UCSD-AML1 (cell line): Measurements from ENCODE around the gene POU6F2.

Source experiments
- DNase-seq: peaks from one replicate; lab custom pipeline; 2025; ENCODE audit not compliant: unreplicated experiment; lab: John Stamatoyannopoulos, UW

Gene POU6F2

DNA sequence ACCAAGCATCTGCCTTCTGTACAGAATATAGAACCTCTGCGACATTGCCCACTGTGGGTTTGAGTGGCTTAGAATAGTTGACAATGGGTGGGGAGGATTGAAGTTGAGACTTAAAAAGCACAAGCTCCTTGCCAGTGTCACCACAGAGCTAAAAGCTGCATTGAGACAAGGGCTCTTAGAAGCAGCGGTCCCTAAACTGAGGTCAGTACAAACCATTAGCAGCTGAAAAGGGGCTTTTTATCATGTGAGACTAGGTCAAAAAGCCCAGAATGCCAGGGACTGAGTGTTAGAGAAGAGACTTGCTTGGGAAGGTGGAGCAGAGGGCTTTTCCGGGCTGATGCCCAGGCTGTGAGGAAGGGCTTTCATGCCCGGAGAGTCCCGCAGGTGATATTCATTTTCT lies 91.3 kb downstream of the POU6F2 start:
- no peak for DNase-seq

DNA sequence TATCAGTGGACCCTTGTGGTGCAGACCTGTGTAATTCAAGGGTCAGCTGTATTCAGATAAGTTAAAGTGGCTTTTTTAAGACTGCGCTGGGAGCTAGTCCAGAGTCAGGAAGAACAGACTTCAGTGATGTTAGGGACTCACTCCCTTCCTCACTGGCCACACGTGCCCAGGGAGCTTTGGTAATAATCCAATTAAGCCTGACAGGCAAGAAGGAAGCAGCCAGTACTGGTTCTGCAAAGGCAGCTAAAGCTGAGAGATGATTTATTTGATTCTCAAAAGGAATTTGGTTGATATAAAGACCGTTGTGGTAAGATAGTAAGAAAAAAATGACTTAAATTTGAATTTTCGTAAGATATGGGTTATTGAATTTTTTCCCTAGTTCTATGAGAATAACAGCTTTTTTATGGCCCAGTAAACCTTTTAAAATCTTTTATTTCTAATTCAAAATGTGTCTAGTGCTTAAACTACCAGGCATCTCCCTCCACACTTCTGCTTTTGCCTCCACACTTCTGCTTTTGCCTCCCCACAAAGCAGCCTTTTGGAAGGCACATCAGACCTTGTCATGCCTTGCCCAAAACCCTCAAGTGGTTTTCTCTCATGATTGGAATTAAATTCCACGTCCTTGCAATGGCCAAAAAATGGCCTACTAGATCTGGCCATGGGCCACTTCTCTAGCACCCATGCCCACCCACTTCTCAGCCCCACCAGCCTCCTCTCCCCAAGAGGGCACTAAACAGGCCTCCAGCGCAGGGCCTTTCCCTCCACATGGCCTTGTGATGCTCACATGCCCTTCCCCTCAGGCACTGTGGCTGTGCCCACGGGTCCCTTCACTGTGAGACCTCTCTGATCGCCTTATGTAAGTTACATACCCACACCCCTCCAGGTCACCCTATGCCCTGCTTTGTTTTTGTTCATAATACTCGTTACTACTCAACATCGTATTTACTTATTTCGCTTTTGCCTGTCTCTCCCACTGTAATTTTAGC lies 92.5 kb downstream of the POU6F2 start:
- peak; percentile 12 for DNase-seq

DNA sequence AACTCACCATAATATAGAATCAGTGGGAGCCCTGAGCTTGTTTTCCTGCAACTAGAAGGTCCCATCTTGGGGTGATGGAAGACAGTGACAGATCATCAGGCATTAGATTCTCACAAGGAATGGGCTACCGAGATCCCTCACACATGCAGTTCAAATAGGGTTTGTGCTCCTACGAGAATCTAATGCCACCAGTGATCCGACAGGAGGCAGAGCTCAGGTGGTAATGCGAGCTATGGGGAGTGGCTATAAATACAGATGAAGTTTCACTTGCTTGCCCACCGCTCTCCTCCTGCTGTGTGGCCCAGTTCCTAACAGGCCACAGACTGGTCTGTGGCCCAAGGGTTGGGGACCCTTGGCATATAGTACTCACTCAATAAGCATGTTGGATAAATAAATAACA lies 93.4 kb downstream of the POU6F2 start:
- DNase-seq: no peak

DNA sequence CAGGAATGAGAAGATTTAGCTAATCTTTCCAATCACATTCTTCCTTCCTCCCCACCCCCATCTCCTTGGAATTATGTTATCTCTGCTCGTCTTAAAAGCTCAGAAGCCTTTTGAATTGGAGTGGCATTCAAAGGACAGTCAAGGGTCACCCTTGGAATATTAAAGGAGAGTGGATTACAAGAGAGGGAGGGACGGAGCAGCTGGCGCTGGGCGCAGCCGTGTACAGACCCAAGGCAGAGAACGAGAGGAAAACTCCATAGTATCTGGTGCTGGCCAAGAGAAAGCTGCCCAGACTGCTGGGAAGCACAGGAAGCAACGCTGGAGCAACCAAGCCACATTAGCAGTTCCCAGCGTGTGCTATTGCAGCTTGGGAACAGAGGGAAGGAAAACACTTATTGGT lies 95.7 kb downstream of the POU6F2 start:
- DNase-seq: no peak

DNA sequence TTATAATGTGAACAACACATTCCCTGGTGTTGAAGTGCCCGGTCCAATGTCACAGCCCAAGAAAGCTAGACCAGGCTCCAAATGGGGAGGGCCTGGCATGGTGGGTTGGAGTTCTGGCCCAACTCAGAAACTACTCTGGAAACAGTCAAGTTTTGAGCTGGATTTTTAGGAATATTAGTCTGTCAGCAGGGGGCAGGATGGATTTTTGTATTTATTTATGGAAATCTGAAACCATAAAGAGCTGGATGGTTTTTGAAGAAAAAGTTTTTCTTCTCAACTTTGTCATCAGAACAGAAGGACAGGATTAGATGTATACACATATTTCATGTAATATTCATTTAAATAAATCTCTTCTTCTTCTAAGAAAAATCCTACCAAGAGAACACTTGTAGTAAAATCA lies 97.5 kb downstream of the POU6F2 start:
- DNase-seq: no peak

DNA sequence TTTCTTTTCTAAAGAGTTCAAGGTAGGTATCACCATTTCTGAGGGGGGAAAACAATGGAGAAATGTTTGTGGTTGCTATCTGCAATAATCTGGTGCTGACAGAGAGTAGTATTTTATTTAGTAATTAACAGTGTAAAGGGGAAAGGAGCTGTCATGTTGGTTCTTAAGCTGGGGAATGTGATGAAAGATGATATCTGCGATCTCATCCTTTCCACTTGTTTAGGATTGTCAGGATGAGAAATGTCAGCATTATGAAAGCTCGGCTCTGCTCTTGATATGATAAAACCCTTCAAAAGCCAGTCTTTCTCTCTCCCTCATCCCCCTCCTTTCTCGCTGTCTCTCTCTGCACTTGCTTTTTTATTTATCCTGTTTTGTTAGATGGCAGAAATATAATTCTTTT lies 106.1 kb downstream of the POU6F2 start:
- DNase-seq: no peak

DNA sequence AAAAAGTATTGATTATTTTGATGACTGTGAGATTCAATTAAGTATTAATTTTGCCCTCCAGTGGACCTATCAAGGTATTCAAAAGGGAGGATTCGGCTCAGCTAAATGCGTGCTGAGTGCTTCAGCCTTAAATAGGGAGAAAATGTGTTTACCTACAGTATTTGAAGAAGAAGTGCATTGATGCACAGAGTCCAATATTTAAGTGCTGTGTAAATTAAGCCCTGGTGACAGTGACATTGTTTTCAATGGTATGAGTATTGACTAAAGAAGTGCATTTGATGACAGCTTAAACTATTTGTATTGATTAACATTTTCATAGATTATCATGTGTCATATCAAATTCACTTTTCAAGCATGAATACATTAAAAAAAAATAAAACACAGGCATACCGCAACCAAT lies 106.6 kb downstream of the POU6F2 start:
- no peak for DNase-seq

DNA sequence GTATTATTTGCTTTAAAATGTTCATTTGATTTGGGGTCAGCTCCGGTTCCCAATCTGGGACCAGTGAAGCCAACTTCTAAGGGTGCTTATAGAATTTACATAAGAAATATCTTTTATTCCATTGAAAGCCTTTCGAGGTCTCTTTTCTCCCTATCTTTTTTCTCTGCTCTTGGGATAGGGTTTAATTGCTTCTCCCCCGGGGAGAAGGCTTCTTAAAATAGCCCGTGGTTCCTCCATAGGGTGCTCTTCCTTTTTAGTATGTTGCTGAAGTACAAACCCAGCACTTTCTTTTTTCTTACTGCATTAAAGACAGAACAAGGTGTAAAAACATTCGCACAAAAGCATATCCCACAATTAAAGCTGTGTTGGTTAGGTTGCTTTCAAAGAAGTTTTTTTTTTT lies 107.5 kb downstream of the POU6F2 start:
- no peak for DNase-seq

DNA sequence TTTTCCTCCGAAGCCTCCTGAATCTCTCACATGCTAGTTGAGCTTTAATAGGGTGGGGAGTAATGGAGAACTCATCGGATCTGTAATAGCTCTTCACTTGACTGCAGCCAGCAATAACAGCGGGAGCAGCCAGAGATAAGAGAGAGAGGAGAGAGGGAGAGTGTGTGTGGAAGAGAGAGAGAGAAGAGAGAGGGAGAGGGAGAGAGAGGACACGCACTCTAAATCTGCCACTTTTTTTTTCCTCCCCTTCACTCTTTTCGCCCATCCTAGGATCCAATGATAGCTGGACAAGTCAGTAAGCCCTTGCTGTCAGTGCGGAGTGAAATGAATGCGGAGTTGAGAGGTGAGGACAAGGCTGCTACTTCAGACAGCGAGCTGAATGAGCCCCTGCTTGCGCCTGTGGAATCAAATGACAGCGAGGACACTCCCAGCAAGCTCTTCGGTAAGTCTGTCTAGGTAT lies 107.9 kb downstream of the POU6F2 start:
- no peak for DNase-seq

DNA sequence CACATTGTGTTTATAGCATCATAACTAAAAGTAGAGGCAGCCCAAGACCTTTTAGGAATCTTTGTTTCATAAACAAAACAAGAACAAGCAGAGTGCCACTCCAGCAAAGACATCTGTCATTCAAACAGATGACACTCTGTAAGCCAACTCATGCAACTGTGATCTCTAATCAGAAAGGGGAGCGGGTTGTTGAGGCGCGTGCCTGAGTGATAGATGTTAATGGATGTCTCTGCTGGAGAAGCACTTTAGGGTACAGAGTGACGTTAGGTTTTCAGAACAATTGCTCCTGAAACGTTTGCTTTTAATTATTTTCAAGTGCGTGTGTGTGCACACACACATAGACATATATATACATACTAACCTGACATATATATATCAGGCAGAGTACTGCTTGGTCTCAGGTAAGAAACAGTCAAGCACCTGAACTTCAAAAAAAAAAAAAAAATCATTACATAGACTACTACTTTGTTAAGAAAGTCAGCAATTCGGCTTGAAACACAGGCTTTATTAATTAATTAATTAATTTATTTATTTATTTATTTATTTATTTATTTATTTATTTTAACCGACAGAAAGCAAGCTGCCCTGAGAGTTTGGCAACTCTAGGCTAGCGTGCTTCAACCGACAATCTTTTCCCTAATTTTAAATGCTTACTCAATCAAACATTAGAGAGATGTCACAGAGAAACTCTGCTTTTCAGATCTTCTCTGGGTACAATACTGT lies 109.1 kb downstream of the POU6F2 start:
- no peak for DNase-seq

DNA sequence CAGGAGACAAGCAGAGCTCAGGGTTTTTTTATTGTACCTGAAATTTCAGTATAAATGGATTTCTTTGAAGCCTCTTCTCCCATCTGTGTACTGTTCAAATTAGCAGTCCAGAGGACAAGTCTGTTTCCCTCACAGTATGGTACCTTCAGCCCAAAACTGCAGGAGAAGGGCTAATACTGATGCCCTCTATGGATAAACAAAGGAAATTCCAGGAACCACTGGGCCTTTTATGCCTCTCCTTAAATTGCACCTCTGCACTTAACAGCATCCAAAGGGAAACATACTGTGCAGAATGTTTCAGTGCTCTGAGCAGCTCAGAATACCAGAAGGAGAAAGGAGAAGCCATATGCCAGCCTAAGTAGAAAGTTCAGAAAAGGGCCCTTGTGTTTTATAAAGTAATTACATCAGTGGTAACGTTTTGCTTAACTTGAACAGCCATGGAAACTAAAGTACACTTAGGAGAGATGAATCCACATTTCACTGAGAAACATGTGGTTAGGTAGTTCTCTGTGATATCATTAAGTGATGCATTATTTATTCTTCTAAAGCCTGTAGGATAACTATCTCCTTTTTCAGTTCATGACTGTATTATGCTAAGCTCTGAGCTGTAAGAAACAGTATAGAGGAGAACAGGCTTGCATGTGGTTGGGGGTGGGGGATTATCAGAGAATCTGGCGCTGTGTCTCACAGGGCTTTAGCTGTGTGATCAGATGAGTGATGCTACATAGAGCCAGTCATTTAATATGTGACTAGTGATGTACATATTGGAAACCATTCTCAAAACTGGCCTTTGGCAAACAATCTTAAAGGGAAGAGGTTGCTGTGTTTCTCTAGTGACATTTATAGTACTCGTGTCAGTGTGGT lies 111.3 kb downstream of the POU6F2 start:
- no peak for DNase-seq

DNA sequence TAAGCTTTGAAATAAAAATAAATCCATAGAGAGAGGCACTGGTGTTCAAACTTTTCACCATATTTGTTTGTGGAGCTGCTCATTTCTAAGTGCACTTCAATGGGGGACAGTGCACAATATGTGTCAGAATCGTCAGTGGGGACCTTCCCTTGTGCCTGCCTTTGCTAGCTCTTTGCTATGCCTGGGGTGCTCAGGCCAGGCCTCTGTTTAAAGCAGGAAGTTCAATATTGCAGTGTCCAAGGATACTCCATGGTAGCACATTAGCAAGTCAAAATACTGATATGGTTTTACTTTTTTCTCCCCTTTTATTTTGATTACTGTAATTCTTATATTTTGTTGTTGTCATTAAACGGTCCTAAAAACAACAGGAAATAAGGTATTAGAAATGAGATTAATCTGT lies 113.4 kb downstream of the POU6F2 start:
- DNase-seq: no peak

DNA sequence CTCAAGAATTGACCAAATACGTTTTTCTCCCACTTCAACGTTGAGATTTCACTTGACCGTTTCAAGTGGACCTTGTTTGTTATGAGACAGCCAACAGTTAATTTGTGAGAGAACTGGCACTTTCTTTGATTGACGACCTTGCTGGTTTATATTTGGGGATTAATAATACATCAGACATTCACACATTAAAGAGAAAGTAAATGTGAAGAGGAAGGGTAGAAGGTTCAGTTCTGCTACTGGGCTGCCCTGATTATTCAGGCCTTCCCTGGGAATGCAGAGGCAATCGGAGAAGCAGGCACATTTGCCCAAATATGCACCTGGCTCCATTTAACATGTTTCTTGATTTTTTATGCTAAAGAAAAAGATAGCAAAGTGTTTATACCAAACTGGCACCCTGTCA lies 114.1 kb downstream of the POU6F2 start:
- no peak for DNase-seq

DNA sequence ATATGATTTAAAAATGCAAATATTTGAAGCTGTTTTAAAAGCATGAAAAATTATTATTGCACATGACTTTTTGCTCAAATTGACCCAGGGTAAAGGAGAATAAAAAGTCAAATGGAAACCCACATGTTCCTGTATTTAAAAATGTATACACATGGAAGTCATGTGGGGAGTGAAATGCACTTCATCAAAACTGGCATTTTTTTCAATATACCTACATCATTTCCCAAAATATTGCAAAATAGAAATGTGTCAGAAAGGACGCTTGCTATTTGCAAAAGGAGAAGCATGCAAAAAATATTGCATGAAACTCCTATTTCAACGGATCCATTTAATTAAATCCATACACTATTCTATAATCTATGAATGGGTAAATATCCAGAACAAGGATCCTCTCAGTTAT lies 117.0 kb downstream of the POU6F2 start:
- no peak for DNase-seq

DNA sequence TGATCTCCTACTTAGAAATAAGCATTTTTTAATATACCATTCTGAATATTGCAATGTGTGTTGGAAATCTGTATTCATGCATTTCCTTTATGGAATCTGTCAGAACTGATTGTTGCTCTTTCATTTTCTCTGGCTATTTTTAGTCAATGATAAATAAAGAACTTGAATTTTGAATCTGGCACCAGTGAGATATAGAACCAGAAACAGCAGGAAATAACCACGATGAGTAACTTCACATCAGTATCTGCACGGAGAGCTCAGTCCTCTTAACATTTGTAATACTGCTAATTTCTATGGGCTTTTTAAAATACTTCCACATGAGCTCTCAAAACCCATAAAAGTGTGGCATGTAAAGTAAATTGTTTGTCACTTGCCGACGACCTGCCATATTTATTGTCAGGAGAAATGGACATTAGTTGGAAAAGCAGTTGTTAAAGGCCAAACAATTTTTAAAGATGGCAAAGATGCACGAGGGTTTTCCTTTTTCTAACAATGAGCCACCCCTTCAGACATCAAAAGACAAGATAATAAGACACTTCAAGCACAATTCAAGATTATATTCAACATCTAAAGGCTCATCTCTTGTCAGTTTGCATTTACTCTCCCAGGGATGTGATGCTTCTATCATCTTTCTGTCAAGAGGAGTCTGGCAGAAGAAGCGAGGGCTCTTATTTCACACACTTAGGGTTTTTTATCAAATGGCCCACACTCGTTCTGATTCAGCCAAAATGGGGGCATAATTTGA lies 118.3 kb downstream of the POU6F2 start:
- no peak for DNase-seq

DNA sequence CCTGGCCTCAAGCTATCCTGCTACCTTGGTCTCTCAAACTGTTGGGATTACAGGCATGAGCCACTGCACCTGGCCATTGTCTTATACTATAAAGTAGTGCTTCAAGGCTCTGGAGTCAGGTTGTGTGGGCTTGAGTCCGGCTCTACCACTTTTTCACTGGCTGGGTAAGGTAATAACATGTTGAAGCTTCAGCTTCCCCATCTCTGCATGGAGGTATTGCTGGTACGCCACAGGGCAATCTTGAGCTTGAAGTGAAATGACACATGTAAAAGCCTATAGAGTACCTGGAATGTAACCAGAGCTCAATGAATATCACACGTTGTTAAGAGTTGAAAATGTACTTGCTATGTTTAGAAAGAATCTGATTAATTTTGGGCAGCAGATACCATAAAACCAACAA lies 120.8 kb downstream of the POU6F2 start:
- DNase-seq: no peak

DNA sequence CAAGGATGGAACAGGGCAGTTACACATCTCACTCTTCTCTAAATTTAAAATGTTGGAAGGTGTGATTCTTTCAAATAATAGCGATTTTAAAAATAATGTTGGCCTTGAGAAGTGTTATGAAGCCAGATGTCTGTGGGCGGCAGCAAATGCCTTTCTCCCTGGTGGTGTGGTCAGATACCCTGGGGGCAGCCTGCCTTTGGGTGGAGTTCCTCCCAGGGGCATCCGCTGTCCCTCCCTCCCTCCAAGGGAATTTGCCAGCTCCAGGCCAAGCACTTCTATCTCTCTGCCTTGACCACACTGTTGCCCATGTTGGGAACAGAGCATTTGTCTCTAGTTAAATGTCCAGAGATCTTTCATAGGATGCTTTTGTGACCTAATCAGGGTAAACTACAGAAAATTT lies 121.4 kb downstream of the POU6F2 start:
- DNase-seq: no peak

DNA sequence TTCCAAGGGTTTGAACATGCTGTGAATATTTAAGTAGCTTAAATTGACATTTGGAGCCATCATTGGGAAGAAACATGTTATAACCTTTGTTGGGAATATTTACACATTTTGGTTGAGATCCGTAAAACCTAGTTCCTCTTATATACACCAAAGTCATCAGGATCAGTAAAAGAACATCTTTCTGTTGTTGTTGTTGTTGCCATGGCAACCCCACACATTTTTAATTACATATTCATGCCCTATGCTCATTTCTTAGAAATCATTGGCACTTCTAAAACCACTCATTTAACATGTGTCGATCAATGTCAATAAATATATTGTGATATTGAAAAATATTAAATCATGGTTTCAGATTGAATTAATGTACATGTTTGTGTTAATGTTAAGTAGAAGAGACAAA lies 122.6 kb downstream of the POU6F2 start:
- DNase-seq: no peak

DNA sequence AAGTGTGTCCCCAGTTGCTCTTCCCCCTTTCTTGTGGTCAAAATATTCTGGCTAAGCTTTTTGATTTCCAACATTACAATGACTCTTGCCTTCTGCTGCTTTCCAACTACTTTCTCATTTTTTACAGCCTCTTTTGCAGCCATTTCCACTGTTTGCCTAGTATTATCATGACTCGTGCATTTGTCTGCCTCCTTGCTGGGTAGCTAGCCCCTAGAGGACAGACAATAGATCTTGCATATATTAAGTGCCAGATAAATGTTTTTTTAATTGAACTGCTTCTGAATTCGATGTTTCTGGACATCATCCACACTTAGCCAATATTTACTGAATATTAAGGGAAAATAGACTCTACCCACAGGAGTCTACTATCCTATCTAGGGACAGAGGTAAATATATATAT lies 124.5 kb downstream of the POU6F2 start:
- no peak for DNase-seq

DNA sequence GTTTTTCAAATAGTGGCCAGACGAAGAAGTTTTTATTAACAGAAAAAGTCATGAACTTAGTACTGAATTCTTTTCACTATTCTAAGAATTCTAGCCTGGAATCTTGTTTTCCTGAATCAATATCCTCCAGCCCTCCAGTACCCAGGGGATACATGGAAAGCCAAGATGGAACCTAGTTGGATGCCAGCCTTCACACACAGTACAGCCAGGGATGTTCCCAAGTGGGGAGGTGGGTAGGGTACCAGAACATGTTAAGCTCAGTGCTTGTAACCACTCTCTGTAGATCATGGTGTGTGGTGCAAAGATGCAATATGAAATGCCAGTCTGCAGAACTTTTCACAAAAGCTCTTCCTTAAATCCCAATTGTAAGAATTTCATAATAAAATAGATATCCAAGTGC lies 128.0 kb downstream of the POU6F2 start:
- DNase-seq: no peak

DNA sequence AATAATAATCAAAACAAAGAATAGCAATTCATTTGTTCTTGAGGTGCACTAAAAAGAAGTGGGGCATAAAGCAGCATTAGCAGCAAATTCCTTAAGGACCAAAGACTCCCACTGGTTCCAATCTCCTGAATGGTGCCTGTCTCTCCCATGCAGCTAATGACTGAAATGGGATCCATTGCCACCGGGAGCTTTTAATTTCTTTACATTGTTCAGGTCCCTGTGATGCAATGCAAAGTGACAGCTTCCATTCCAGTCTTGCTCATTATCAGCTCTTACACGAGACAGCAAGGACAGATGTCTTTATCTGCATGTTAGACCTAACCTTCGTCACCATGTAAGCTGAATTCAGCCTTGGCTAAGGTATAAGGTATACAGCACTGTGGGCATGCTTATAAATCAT lies 148.1 kb downstream of the POU6F2 start:
- DNase-seq: no peak
